Hepatocyte (in vitro differentiated cells): ENCODE data around the gene RPL7L1.

Experiments
- CTCF ChIP-seq: fragments of 200-600 bp; sonication (generic); IDR thresholded peaks from 2 replicates; pipeline ENCODE4 v1.5.1; 2016; ENCODE audit warnings: antibody characterized with exemption, mild to moderate bottlenecking; ENCODE audit not compliant: poor library complexity
- EZH2phosphoT487 ChIP-seq: fragments of 200-600 bp; sonication (generic); IDR thresholded peaks from one replicate; pipeline ENCODE4 v1.6.1; 2018; ENCODE audit warnings: antibody characterized with exemption, mild to moderate bottlenecking, low read depth, moderate library complexity; ENCODE audit not compliant: unreplicated experiment, severe bottlenecking

- no peak for TF ChIP-seq EZH2phosphoT487
- no peak for TF ChIP-seq CTCF
These were observed 1.7 kb upstream of the RPL7L1 start for GRCh38 chr6:42877695-42878094.
